RPMI7951 (cell line): ENCODE results near the gene SUGT1. TPM values are rescaled to one million over a fixed set of nuclear protein-coding genes. Genes with fewer than 3 reads are reported as not detected.
"Not testable (repeated sequence)": the region's sequence is repeated elsewhere in the genome, so short reads cannot be mapped to it uniquely, and the experiment has no call there.

ENCODE experiments used
- DNase-seq: peaks from one replicate; pipeline ENCODE4 v3.0.0-alpha.2; 2012; ENCODE audit warnings: low read depth
- total RNA-seq: library from RNA; depleted of rRNA; stranded (reverse); fragments of >200 nt; shearing (Covaris generic); gene quantifications from 2 replicates; pipeline ENCODE4 v1.2.3, GENCODE V29; 2014; rRNA removed

SUGT1 gene
- total RNA-seq: 36.2 and 46.3 TPM in 2 replicates

DNA sequence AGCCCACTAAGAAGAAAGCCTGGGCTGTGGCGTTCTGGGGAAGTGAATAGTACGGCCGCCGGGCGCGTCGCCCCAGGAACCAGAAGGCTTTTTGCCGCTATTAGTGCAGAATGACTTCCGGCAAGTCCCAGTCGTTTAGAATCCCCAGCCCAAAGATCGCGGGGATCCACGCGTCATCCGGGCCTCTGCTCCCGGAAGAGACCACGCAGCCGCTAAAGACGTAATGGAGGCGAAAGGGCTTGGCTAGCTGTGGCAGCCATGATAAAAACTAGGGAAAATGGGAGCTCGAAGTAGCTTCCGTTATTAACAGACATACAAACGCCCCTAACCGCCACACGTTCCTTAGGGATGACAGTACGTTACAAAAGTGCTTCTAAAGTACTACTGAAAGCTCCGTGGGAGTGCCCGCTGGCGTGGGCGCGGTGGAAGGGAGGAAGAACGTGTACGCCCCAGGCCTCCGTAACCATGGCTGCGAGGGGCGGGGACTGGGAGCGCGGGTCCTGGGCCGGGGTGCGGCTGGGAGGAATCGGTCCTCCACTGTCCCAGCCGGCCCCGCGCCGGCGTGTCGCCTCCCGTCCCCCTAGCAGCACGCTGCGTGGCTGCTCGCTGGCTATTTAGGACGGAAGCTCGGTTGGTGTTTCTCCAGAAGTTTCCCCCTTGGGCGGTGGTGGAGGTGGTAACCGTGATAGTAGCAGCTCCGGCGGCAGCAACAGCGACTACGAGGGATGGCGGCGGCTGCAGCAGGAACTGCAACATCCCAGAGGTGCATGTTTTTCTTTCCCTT is at the start of gene SUGT1:
Gene SUGT1, plus strand, starts transcription at position 641 of the 784 bp plus-strand sequence. Its CDS starts 85 bp downstream, at position 726.
- peak; percentile 97 for DNase-seq

DNA sequence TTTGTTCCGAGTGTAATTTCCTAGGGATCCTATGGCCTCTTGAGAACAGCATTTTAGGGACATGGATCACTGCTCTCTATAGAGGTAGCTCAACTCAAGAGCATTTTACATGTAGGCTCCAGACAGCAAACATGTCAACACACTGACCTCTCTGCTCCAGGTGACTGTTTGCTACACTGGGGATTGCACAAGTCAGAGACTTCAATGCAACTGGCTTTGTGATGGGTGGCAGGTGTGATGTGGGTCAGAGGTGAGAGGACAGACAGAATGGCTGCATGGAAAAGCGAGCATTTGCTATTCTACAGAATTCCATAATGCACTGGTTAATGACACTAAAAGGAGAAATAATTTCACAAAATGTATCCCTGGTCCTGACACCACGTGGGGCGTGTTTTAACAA is 49.3 kb upstream of the SUGT1 start:
- DNase-seq: not testable (repeated sequence)

DNA sequence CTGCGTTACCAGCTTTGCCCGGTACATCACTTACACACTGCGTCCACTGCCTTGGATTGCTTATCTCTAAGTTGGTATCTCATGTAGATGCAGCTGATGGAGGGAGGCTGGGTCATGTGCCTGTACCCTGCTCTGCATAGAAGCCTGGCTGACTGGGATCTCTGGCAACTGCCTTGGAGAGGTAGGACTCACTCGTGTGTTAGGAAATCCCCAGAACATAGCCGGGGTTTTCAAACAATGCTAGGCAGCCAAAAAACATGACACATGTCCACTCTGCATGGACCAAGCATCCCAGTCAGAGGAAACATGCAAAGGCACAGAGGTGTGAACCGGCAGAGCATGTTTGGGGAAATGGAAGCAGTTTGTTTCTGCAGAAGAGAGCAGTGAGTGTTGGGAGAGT is 46.5 kb upstream of the SUGT1 start:
- DNase-seq: not testable (repeated sequence)

DNA sequence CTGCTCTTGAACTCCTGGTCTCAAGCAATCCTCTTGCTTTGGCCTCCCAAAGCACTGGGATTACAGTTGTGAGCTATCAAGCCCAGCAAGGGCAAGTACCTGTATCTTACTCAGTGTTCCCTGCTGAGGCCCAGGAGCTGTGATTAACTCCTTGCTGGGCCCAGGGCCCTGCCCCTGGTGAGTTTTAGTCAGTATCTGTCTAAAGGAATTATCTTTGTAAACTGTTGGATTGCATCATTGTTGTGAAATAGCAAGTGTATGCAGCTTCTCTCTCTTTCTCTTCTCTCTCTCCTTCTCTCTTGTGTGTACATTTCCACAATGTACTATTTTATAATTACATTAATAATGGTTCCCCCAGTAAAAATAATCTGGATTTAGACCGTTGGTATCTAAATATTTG is 45.8 kb upstream of the SUGT1 start:
- not testable (repeated sequence) for DNase-seq

DNA sequence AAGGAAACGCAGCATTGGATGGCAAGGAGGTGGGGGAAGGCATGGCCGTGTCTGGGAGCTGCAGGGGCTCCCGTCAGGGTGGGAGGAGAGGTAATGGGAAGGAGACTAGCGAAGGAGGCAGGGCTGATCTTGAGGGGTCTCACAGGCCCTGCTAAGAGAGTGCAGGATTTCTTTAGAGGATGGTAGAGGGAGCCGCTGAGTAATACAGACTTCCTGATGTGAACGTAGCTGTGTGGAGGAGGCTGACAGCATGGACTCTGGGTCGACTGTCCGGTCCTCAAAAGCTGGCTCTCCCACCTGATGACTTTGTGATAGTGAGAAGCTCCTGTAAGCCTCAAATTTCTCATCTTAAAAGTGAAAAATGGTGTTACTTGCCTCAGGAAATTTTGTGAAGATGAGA is 44.5 kb upstream of the SUGT1 start:
- DNase-seq: not testable (repeated sequence)

DNA sequence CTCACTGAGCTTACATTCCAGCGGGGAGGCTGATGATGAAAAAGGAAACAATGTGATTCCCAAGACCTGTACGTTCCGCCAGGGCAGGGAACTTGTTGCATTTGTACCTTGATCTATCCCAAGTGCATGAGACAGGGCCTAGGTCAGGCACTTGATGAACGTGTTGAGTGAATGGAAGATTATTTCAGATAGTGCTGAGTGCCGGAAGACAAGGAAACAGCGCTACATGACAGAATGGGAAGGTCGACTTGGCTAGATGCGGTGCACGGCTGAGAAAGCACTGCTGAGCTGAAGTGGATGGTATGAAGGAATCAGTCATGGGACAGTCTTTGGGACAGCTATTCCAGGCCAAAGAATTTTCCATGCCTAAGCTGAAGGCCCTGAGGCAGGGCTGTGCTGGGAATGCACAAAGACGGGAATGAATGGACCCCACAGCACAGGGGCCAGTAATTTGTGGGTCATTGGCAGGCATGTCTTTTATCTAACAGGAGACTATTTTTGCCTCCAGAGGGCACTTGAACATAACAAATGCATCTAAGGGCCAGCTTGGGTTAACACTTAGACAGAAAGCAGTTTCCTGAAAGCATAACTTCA is 43.5 kb upstream of the SUGT1 start:
- peak; percentile 51 for DNase-seq

DNA sequence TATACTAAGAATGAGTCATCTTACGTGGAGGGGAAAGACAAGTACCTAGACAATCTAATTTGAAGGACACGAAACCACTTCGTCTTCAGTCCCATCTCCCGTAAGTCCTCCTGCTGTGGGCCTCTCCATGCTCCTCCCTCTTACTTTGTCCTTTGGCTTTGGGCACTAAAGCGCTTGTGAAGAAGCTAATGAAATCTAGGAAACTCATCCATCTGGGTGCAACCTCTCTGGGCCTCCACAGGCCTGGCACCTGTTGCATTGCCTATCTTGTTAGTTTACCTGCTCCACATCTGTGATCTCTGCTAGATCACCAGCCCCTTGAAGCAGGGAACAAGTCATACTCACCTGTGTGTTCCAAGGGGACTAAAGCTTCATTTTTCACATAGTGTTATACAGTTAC is 42.5 kb upstream of the SUGT1 start:
- DNase-seq: not testable (repeated sequence)

DNA sequence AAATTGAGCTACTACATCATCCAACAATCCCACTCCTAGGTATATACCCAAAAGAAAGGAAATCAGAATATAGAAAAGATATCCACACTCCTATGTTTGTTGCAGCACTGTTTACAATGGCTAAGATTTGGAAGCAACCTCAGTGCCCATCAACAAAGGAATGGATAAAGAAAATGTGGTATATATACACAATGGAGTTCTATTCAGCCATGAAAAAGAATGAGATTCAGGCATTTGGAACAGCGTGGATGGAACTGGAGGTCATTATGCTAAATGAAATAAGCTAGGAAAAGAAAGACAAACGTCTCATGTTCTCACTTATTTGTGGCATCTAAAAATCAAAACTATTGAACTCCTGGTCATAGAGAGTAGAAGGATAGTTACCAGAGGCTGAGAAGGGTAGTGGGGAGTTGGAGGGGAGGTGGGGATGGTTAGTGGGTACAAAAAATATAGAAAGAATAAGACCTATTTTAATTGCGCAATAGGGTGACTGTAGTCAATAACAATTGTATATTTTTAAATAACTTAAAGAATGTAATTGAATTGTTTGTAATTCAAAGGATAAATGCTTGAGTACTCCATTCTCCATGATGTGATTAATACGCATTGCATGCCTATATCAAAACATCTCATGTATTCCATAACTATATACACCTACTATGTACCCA is 37.4 kb upstream of the SUGT1 start:
- DNase-seq: no peak

DNA sequence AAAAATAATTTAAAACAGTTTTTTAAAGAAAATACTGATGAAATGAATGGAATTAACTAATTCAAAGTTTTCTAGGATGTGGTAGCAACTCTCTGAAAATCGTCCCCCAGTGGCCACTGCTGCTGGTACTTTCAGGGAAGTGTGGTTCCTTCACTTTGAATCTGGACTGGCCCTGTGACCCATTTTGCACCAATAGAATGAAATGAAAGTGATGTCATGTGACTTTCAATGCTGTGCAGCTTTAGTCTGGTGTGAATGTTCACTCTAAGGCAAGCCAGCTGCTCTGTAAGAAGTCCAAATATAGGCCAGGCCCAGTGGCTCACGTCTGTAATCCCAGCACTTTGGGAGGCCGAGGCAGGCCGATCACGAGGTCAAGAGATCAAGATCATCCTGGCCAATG is 36.8 kb upstream of the SUGT1 start:
- peak; percentile 35 for DNase-seq

DNA sequence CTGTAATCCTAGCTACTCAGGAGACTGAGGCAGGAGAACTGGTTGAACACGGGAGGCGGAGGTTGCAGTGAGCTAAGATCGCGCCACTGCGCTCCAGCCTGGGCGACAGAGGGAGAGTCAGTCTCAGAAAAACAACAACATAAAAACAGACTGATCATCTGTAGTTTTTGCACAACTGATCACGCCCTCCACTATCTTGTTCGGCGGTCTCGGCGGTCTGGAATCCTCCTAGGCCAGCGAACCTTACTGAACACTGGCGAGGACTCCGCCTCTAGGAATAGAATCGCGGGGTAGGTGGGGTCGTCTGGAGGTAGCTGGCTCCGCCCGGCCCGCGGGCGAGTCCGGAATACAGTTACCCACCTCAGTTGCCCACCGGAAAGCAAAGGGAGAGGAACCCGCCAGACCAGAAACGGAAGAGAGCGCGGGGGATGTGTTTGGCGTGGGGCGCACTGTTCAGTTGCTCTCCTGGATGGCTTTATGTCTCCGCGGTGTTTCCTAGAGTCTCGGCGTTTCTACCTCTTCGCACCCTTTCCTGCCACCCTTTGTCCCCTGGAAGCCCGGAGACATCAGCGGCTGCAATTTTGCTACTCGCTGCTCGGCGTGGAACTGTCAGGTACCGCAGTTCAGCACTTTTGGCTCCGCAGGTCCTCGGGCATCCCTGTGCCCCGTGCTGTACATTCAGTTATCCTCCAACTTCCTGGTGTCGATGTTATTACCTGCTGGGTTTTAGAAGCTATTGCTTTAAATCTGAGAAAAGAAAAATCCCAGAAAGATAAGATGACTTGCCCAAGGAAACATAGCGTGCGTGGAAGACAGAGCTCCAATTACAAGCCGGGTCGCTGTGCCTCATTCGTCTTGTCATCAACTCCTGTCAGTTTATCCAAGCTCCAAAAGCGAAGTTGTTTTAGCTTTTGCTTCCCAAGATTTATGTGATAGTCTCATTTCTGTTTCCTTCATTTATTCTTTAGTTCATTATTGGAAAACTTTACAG is 35.3 kb upstream of the SUGT1 start:
- DNase-seq: peak; percentile 83

DNA sequence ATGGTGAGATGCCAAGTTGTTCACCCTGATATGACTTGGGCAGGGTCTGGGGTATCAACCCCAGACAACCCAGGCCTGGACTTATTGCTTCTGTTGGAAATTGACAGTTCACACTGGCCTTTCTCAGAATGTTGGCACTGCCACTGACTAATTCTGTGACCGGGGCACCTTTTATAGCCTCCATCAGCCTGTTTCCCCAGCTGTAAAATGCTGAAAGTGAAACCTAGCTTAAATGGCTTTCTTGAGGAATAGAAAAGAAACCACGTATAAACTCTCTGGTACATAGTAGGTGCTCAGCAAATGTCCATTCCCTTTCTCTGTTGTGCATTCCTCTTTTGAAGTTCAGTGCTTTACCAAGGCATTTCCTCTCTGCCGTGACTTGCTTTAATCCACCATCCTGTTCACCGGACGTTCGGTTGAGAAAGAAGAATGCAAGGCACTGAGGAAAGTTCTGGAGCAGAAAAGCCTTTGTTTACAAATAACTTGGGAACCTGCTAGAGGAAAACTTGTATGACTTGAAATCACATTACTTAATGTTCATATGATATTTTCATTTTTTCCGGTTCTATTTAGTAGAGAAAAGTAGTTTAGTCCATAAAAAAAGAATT is 21.4 kb upstream of the SUGT1 start:
- not testable (repeated sequence) for DNase-seq

DNA sequence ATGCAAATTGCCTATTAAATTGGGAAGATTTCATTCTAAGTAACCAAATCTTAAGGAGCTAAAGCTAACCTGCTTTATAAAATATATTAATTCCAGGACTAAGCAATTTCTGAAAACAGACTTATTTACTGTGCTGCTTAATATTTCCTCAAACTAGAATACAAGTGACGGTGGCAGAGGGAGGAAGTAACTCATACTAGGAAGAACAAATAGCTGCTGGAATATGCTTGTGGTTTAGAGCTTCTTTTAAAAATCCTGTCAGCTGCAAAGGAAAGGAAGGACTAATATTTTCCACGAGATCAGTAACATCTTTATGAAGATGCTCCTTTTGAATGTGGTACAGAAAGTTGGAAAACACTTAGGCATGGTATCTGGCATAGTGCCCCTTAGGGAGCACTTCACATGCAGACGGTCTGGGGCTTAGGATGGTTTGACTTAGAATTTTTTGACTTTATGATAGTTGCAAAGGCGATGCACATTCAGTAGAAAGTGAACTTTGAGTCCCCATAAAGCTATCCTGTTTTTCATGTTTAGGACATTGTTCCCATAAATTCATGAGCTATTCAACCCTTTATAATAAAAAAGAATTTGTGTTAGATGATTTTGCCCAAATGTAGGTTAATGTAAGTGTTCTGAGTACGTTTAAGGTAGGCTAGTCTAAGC is 13.8 kb upstream of the SUGT1 start:
- DNase-seq: no peak

DNA sequence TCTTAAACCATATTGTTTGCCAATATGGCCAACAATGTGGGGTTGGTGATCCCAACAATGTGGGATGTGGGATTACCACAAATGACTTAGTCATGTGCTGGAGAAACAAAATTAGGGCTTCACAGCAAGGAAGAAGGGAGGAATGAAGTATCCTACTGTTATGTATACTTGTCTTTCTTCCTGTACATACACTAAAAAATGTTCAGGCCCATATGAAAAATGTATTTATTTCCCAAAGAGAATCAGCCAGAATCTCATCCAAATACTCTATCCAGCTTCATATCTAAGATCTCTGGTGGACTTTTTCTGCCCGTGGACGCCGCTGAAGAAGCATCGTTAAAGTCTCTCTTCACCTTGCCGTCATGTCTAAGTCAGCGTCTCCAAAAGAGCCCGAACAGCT is 10.5 kb upstream of the SUGT1 start, which contains the start of gene HNRNPA1L2:
Gene HNRNPA1L2, plus strand, starts transcription at position 301 of the 400 bp plus-strand sequence. Its CDS starts 62 bp downstream, at position 363.
- DNase-seq: no peak

DNA sequence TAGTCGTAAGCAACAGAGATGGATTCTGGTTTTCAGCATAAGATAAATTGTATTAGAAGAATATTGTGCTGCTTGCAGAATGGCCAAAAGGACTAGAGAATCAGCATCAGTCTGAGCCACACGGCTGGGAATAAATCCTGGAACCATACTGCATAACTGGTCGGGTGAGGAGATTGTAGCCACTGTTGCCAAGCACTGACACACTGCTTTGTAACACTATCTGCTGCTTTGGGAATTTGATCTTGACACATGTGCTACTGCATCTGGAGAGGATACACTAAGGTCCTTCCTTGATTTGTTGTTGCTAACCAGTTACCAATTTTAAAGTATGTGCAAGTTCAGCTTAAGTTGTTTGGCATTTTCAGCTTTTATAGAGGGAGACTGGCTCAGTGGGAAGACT is 8.5 kb upstream of the SUGT1 start:
- no peak for DNase-seq

DNA sequence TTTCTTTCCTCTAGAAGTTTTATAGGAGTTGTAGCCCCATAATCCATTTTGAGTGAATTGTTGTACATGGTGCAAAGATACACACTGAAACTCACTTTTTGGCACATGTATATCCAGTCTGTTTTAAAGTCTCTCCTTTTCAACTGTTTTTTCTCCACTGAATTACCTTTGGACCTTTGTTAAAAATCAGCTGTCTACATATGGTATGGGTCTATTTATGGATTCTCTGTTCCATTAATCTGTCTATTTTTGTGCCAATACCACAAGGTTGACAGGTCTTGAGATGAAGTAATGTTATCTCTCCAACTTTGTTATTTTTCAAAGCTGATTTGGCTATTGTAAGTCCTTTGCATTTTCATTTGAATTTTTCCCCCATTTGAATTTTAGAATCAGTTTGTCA is 5.7 kb upstream of the SUGT1 start:
- no peak for DNase-seq

DNA sequence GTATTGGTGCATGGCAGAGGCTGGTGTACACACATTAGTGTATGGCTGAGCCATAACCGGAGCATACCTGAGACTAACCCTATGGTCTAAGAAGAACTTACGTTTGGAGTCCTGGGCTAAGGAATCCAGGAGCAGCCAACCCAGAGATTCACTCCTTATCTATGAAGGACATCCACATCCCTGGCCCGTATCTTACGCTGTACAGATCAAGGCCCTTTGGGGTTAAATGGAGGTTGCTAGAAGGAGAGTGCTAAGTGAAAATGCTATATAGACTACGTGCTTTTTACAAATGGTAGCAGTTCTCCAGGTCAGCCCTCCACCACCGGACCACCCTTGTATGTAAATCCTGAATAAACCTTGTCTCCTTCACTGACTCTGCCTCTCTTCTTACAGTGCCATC is 1.9 kb upstream of the SUGT1 start:
- DNase-seq: no peak

DNA sequence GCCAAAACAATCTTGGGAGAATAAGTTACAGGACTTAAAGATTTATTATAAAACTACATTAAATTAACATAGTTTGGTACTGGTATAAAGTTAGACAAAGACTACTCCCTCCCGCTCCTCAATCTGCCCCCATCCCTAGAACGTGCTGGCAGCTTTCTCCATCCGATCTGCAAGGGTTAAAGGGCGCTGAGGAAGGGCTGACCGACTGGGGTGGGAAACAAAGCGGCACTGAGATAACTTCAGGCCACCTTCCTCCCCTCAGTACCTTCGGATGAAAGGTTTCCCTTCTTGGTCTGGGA is 790 bp upstream of the SUGT1 start:
- no peak for DNase-seq

DNA sequence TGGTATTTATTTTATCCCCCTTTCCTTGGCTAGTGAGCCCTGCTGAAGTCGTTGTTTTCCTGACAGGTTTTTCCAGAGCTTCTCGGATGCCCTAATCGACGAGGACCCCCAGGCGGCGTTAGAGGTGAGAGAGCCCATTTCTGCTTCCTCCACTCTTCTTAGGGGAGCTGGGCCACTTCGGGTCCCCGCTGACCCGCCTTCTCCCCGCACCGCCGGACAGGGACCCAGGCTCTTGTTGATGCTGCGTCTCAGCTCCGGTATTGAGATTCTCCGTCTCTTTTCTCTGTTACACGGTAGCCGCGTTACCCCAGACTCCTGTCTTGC is 306 bp downstream of the SUGT1 start:
- no peak for DNase-seq

DNA sequence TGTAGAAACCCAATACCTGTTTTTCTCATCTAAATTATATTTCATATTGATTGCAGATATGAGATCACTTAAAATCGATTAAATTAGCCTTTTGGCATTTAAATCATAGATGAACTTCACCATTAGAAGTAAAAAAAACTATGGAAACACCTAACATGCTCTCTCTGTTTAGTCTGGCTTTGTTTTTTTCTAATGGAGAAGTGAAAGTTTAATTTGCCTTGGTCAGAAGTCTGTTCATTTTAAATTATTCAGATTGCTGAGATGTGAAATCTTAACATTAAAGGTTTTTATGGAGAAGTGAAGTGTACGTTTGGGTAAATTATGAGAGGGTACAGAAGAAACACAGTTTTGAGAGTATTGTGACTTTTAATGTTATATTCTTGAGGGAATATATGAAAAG is 6.7 kb downstream of the SUGT1 start:
- DNase-seq: no peak

DNA sequence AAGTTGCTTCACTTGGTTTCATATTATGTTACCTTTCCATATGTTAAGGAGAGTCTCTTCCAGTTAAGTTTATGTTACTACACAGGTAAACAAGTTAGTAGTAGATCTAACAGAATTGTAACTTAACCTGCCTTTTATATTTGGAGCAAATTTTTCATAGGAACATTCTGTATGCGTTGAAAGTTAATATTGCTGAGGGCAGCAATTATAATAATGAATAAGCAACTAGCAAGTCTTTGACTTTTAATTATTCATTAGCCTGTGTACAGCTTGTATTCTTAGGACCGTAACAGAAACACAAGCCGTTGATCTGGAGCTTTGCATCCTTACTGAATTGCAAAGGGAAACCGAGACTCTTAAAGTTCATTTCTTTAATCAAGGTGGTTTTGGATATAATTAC is 11.6 kb downstream of the SUGT1 start:
- DNase-seq: no peak

DNA sequence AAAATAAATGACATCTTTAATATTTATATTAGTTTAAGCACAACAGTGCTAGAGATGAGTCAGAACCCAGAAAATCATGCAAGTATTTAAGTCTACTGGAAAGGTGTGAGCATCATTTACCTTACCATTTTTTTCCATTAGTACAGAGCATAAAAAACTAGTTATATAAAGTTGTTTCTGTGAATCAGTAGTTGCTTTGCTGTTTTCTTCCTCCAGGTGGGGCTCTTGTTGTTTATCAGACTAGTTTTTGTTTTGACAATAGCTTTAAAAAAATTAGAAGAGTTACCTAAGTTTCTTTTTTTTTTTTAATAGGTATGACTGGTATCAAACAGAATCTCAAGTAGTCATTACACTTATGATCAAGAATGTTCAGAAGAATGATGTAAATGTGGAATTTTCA is 12.7 kb downstream of the SUGT1 start:
- peak; percentile 20 for DNase-seq
